ENCODE measurements around the gene METTL16. TPM values are rescaled to one million over a fixed set of nuclear protein-coding genes. Genes with fewer than 3 reads are reported as not detected.

METTL16 gene
- polyA plus RNA-seq, 4 donors: 10.7 to 25.2 (median 12.9) TPM

DNA sequence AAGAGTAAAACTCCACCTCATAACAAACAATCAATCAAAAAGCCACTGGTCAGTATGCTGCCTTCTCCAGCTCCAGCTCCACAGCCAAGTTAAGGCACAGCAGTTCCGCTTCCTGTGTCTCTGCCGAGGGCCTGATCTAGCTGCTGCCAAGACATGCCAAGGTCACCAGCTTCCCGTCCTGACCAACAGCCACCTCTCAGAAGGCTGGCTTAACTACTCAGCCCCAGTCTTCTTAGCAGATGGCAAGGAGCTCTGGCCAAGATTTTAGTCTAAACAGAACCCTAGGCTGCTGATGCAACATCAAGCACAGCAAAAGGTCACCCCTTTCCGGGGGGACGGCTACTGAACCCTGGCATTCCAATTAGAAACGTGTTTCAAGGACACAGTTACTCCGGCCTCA, 93.1 kb downstream of the METTL16 start:
- Histone ChIP-seq H3K4me1 (ENCODE audit: control insufficient read depth in 3 of 3, insufficient read depth in 2 of 3, low read depth in 1 of 3, low read length in 2 of 3) (no peaks in the 10 kb centered on the region), H3K9me3 (ENCODE audit: control insufficient read depth in 2 of 2, insufficient read depth in 1 of 2, low read depth in 1 of 2, low read length in 1 of 2) (no peaks in the 10 kb centered on the region), H3K4me3 (ENCODE audit: low read depth in 1 of 3, low read length in 3 of 3) (no peak overlapping the region), H3K36me3 (ENCODE audit: control insufficient read depth in 3 of 3, insufficient read depth in 2 of 3, low read depth in 1 of 3, low read length in 3 of 3) (peaks cover 3 to 68% (median 10%) of the 10 kb centered on the region in 3 donors), H3K27me3 (ENCODE audit: control insufficient read depth in 3 of 3, insufficient read depth in 3 of 3, low read length in 3 of 3) (no peaks in the 10 kb centered on the region), H3K27ac (ENCODE audit: low read depth in 1 of 3, low read length in 2 of 3) (peak overlapping the region in 1 of 3 donors; percentile 48)
- WGBS, 3 donors: 75 to 91% (median 81%) methylated on average over 7 of the region's 7 CpGs
- no peak for FAIRE-seq
- no peak for DNase-seq

DNA sequence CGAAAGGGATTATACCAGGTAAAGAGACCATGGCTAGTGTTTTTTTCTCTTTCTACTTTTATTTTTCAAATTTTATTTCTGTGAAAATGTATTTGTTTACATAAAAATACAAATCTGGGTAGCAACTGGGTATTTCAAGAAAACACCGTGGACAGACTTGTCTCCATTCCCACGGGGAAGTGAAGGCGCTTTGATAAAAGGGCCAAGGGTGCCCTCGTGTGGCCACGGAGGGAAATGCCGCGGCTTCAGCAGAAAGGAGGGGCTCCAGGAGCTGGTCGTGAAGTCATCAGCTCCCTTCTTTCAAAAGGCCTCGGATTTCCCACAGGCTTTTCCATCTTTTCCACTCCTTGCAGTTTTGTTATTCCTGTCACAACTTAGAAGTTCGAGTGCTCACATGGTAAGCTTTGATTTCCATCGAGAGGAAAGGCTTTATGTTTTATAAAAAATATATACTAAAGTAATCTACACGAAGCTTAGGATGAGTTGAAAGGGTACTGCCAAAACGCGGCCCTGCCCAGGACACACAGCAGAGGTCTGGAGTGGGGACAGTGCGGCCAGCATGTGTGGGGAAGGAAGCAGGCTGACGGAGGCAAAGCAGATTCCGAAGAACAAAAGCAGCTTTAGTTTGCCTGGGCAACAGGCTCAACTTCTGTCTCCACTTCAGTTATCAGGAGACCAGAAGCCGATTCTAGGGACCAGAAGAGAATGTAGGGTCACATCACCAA, 95.5 kb downstream of the METTL16 start:
- Histone ChIP-seq H3K27ac (ENCODE audit: low read depth in 1 of 3, low read length in 2 of 3) (no peak overlapping the region), H3K9me3 (ENCODE audit: control insufficient read depth in 2 of 2, insufficient read depth in 1 of 2, low read depth in 1 of 2, low read length in 1 of 2) (no peaks in the 10 kb centered on the region), H3K36me3 (ENCODE audit: control insufficient read depth in 3 of 3, insufficient read depth in 2 of 3, low read depth in 1 of 3, low read length in 3 of 3) (peaks cover 3 to 64% (median 10%) of the 10 kb centered on the region in 3 donors), H3K27me3 (ENCODE audit: control insufficient read depth in 3 of 3, insufficient read depth in 3 of 3, low read length in 3 of 3) (no peaks in the 10 kb centered on the region), H3K4me1 (ENCODE audit: control insufficient read depth in 3 of 3, insufficient read depth in 2 of 3, low read depth in 1 of 3, low read length in 2 of 3) (no peaks in the 10 kb centered on the region), H3K4me3 (ENCODE audit: low read depth in 1 of 3, low read length in 3 of 3) (no peak overlapping the region)
- FAIRE-seq (peak; percentile 26), DNase-seq (peak; percentile 86 to 92)
- WGBS, 3 donors: 34% methylated on average over 19 of the region's 19 CpGs

DNA sequence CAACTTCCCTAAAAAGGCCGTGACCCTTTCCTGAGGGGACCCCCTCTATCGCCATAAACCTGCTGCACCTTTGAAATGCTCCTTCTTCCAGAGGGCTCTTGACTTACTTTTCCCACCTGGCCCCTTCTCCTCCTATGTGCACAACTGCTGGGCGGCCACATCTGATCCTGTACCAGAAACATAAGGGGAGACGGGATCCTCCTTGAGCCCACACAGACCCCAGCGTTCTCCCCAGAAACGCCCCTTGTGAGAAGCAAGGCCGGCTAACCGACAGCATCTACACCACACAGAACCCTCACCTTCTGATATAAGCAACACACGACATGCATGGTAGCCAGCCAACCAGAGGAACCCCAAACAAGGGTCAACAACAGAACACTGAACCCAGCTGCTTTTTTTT, 96.6 kb downstream of the METTL16 start:
- FAIRE-seq: no peak
- H3K4me3 ChIP-seq (ENCODE audit: low read depth in 1 of 3, low read length in 3 of 3): no peak overlapping the region

DNA sequence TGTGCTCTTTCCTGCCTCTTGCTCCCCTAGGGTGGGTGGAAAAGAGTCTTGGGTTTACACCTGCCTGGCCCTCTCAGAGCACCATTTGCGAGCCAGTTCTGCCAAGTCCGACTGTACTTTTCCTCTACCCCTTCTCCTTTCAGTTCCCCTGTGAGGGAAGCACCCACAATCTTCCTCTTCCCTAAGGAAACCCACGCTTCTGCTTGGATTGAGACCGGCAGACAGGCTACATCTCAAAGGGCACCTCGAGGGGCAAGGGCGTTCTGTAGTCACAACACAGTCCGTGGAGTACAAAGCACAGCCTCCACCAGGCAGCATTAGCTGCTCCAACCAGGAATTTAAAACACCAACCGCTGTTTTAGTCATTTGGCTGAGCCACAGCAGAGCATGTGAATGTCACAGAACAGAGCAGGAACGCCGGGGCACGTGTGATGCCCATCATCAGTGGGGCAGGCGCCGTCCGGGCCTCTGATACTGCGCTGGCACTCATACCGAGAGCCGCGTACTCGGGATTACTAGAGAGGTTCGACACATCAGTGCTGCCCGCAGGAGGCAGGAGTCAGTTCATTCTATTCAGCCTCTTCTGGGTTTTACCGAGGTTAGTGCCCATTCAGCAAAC, 97.1 kb downstream of the METTL16 start:
- Histone ChIP-seq H3K27me3 (ENCODE audit: control insufficient read depth in 3 of 3, insufficient read depth in 3 of 3, low read length in 3 of 3) (no peaks in the 10 kb centered on the region), H3K27ac (ENCODE audit: low read depth in 1 of 3, low read length in 2 of 3) (no peak overlapping the region), H3K9me3 (ENCODE audit: control insufficient read depth in 2 of 2, insufficient read depth in 1 of 2, low read depth in 1 of 2, low read length in 1 of 2) (no peaks in the 10 kb centered on the region), H3K4me1 (ENCODE audit: control insufficient read depth in 3 of 3, insufficient read depth in 2 of 3, low read depth in 1 of 3, low read length in 2 of 3) (no peaks in the 10 kb centered on the region), H3K4me3 (ENCODE audit: low read depth in 1 of 3, low read length in 3 of 3) (no peak overlapping the region), H3K36me3 (ENCODE audit: control insufficient read depth in 3 of 3, insufficient read depth in 2 of 3, low read depth in 1 of 3, low read length in 3 of 3) (peaks cover 0 to 57% (median 5%) of the 10 kb centered on the region in 3 donors)
- FAIRE-seq (no peak), DNase-seq (no peak)
- 93 to 95% (median 94%) methylated on average over 22 of the region's 22 CpGs for WGBS, 3 donors

More for the DNA sequence above, 96.6 kb downstream of the METTL16 start:
- Histone ChIP-seq H3K4me1 (ENCODE audit: control insufficient read depth in 3 of 3, insufficient read depth in 2 of 3, low read depth in 1 of 3, low read length in 2 of 3) (no peaks in the 10 kb centered on the region), H3K27me3 (ENCODE audit: control insufficient read depth in 3 of 3, insufficient read depth in 3 of 3, low read length in 3 of 3) (no peaks in the 10 kb centered on the region), H3K27ac (ENCODE audit: low read depth in 1 of 3, low read length in 2 of 3) (no peak overlapping the region), H3K36me3 (ENCODE audit: control insufficient read depth in 3 of 3, insufficient read depth in 2 of 3, low read depth in 1 of 3, low read length in 3 of 3) (peaks cover 0 to 62% (median 7%) of the 10 kb centered on the region in 3 donors), H3K9me3 (ENCODE audit: control insufficient read depth in 2 of 2, insufficient read depth in 1 of 2, low read depth in 1 of 2, low read length in 1 of 2) (no peaks in the 10 kb centered on the region)
- 85 to 92% (median 89%) methylated on average over 9 of the region's 9 CpGs for WGBS, 3 donors
- no peak for DNase-seq

DNA sequence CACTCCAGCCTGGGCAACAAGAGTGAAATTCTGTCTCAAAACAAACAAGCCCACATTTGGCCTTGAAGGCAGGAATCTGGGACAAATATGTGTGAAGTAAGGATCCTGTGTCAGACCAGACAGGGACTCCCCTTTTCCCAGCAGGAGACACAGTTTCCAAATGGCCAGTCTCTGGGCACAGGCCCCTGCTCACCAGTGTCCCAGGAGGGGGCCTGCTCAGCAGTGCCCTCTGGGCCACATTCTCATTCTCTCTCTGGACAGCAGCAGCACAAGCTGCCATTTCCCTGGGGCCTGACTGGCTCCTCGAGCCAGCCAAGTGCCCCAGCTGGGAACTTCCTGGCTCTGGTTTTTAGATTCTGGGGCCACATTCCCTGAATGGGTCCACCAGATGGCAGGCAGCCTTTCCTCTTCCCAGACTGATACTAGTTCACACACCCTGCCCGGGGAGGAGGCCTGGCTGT, 99.1 kb downstream of the METTL16 start:
- Histone ChIP-seq H3K36me3 (ENCODE audit: control insufficient read depth in 3 of 3, insufficient read depth in 2 of 3, low read depth in 1 of 3, low read length in 3 of 3) (peaks cover 0 to 42% (median 0%) of the 10 kb centered on the region in 3 donors), H3K4me3 (ENCODE audit: low read depth in 1 of 3, low read length in 3 of 3) (no peak overlapping the region), H3K9me3 (ENCODE audit: control insufficient read depth in 2 of 2, insufficient read depth in 1 of 2, low read depth in 1 of 2, low read length in 1 of 2) (no peaks in the 10 kb centered on the region), H3K27ac (ENCODE audit: low read depth in 1 of 3, low read length in 2 of 3) (peak overlapping the region in 2 of 3 donors; percentile 4 to 30), H3K27me3 (ENCODE audit: control insufficient read depth in 3 of 3, insufficient read depth in 3 of 3, low read length in 3 of 3) (no peaks in the 10 kb centered on the region), H3K4me1 (ENCODE audit: control insufficient read depth in 3 of 3, insufficient read depth in 2 of 3, low read depth in 1 of 3, low read length in 2 of 3) (peaks cover 0 to 5% (median 0%) of the 10 kb centered on the region in 3 donors)
- FAIRE-seq (no peak), DNase-seq (no peak)
- WGBS, 3 donors: 48 to 63% (median 62%) methylated on average over 2 of the region's 2 CpGs

DNA sequence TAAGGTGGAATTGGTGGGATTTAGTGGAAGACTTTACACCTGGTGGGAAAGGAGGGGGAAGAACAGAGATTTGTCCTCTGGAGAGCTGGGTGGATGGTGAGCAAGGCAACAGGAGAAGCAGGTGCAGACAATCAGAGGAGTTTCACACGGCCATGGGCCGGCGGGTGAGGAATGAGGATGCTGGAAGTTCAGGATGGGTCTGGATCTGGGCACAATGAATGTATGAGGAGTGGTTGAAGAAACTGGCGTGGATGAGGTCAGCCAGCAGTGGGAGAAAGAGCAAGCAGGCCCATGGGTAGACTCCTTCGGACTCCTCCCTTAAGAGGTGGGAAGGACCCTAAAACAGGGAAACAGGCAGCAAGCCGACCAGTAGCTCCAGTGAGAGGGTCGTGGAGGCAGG, 100.7 kb downstream of the METTL16 start:
- Histone ChIP-seq H3K4me3 (ENCODE audit: low read depth in 1 of 3, low read length in 3 of 3) (no peak overlapping the region), H3K9me3 (ENCODE audit: control insufficient read depth in 2 of 2, insufficient read depth in 1 of 2, low read depth in 1 of 2, low read length in 1 of 2) (no peaks in the 10 kb centered on the region), H3K27me3 (ENCODE audit: control insufficient read depth in 3 of 3, insufficient read depth in 3 of 3, low read length in 3 of 3) (no peaks in the 10 kb centered on the region), H3K27ac (ENCODE audit: low read depth in 1 of 3, low read length in 2 of 3) (no peak overlapping the region), H3K36me3 (ENCODE audit: control insufficient read depth in 3 of 3, insufficient read depth in 2 of 3, low read depth in 1 of 3, low read length in 3 of 3) (peaks cover 0 to 38% (median 0%) of the 10 kb centered on the region in 3 donors), H3K4me1 (ENCODE audit: control insufficient read depth in 3 of 3, insufficient read depth in 2 of 3, low read depth in 1 of 3, low read length in 2 of 3) (peaks cover 0 to 20% (median 4%) of the 10 kb centered on the region in 3 donors)
- FAIRE-seq: no peak
- 93 to 95% (median 95%) methylated on average over 7 of the region's 7 CpGs for WGBS, 3 donors
- no peak for DNase-seq

DNA sequence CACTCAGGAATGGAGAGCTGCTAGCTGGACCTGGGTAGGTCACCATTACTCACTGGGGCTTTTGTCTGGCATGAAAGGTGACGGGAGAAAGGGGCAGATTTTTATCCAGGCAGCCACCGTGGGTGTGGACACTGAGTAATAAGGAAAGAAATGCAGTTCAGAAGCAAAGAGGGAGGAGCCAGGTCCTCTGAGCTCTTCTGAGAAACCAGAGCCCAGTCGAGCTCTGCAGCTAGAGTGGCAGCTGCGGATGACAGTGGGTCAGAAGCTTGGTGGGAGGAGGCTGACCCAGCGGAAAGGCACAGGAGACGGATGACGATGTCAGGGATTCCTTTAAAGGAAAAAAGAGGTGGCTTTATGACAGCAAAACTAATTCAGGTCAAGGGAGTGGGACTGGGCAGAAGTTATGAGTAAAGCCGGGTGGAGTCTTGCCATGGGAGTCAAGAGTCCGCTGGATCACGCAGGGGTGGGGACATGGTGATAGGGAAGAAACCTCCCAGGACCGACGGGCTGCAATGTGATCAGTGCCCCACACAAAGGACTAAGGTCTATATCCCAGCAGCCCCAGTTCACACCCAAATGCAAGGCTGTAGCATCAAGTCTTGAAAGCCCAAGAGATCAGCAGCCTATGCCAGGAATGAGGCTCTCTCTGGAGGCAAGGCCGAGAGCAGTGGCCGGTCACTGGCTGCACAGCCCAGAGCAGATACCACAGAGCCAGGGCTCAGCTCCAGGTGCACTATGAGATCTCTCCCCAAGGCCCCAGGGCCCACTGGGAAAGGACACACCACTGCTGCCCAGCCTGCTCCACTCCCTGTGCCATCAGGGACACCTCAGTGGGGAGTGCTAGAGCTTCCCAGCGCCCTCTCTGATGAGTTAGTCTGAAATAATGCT, 104.5 kb downstream of the METTL16 start:
- no peaks in the 10 kb centered on the region for H3K27me3 ChIP-seq (ENCODE audit: control insufficient read depth in 3 of 3, insufficient read depth in 3 of 3, low read length in 3 of 3)
- peaks cover 0 to 19% (median 0%) of the 10 kb centered on the region in 3 donors for H3K36me3 ChIP-seq (ENCODE audit: control insufficient read depth in 3 of 3, insufficient read depth in 2 of 3, low read depth in 1 of 3, low read length in 3 of 3)
- H3K4me3 ChIP-seq (ENCODE audit: low read depth in 1 of 3, low read length in 3 of 3): peak overlapping the region in 1 of 3 donors; percentile 17
- WGBS, 3 donors: 14 to 31% (median 21%) methylated on average over 15 of the region's 15 CpGs
- FAIRE-seq (no peak), DNase-seq (peak; percentile 96 to 99)
- H3K27ac ChIP-seq (ENCODE audit: low read depth in 1 of 3, low read length in 2 of 3): peak overlapping the region; percentile 98 to 100 (median 99)
- no peaks in the 10 kb centered on the region for H3K9me3 ChIP-seq (ENCODE audit: control insufficient read depth in 2 of 2, insufficient read depth in 1 of 2, low read depth in 1 of 2, low read length in 1 of 2)
- H3K4me1 ChIP-seq (ENCODE audit: control insufficient read depth in 3 of 3, insufficient read depth in 2 of 3, low read depth in 1 of 3, low read length in 2 of 3): peaks cover 8 to 58% (median 10%) of the 10 kb centered on the region in 3 donors

Data from small intestine (tissue), 7 donors.